GM21717 (cell line): ENCODE data around the gene DAB2IP.

Experiments
- ATAC-seq: cut with Tn5 transposase; IDR thresholded peaks from one replicate; pipeline ENCODE4 v1.9.1; 2021; ENCODE audit warnings: mild to moderate bottlenecking, moderate library complexity; ENCODE audit not compliant: unreplicated experiment

DAB2IP gene

DNA sequence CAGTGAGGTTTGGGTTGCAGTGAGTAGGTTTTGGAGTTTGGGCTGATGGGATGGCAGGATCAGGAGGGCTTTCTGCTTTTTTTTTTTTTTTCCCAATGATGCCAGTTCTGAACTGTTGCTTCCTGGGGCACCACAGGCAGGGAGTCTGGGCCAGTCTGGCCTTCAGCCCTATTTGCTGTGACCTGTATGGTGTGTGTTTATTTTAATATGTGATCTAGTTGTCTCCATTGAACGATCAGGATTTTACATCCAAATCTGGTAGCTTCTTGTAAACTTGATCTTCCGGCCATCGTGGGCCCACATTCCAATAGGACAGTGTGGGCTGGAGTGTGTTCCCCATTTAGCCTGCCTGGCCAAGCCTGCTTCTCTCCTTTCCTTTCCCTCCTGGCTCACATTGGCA, 25.8 kb upstream of the DAB2IP start:
- ATAC-seq = no peak

DNA sequence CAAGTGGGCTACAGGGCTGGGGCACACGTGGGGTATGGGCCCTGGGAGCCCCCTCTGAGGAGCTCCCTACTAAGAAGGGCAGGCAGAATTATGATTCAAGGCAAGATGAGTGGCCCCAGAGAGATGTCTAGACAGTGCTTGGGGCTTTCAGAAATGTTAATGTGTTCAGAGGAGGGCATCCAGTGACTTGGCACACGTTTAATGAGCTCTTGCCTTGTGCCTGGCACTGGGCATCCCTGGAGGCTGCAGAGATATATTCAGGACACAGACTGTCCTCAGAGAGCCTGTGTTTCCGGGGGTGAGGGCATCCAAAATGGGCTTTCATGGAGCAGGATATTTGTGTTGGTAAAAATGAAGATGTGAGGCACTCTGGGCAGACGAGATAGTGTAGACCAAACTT, 25.4 kb upstream of the DAB2IP start:
- no peak for ATAC-seq

DNA sequence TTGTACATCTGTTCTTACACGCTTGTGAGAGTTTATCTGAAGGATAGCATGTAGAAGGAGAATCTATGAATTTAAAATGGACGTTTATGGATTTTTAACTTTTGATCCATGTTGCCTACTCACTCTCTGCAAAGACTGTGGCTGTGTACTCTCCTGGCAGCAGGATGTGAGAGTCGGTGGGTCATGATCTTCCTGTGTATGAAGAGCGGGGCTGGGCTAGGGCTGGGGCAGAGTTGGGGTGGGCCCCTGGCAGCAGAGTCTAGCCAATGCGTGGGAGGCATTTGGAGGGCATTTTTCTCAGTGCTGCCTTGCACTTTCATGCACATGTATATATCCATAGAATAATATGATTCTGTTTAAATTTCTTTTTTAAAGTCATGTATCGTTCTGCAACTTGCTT, 24.0 kb upstream of the DAB2IP start:
- no peak for ATAC-seq

DNA sequence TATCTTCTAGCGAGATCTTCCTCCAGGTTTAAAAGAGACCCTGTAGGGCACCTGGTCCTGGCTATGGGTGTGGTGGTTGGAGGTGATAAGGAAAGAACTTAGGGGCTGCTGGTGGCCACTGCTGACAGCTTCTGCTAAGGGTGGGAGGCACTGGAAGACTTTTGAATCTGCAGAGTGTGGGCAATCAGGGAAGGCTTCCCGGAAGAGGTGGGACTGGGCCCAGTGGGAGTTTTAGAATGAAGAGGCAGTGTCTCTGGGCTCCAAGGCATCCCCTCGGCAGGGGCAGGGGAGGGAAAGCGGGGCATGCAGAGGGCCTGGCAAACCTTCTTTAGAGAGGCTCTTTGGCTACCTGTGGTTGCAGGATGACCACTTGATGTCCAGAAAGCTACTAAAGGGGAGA, 23.0 kb upstream of the DAB2IP start:
- no peak for ATAC-seq

DNA sequence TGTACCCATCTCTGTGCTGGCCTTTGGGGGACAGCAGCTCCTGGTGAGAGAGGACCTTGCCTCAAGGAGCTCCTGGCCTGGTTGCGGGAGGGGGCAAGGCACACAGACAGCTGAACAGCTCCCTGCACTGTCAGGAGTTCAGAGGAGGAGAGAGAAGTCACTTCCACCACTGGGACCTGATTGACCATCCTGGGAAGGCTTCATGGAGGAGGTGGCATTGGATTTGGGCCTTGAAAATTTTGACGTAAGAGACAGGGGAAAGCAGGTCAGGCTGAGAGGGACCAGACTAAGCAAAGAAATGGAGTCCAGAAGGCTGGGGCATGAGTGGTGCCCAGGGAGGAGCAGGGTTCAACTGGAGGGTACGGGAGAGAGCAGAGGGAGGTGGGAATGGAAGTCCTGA, 20.3 kb upstream of the DAB2IP start:
- ATAC-seq = no peak

DNA sequence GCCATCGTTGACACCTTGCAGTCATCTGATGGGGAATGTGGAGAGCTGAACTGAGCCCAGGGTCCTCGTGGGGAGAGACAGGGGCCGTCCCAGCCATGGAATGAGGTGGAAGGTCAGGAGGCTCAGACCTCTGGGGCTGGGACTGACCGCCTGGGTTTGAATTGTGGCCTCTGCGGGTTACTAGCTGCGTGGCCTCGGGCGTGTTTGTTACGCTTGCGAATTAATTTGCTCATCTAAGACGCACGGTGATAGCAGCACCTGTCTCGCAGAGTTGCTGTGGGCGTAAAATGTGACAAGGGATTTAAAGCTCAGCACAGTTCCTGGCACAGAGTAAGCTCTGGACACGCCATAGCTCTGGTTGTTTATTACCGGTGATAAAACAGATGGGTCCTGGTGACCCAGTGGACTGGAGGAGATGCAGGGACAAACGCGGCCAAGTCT, 19.4 kb upstream of the DAB2IP start:
- ATAC-seq = no peak

DNA sequence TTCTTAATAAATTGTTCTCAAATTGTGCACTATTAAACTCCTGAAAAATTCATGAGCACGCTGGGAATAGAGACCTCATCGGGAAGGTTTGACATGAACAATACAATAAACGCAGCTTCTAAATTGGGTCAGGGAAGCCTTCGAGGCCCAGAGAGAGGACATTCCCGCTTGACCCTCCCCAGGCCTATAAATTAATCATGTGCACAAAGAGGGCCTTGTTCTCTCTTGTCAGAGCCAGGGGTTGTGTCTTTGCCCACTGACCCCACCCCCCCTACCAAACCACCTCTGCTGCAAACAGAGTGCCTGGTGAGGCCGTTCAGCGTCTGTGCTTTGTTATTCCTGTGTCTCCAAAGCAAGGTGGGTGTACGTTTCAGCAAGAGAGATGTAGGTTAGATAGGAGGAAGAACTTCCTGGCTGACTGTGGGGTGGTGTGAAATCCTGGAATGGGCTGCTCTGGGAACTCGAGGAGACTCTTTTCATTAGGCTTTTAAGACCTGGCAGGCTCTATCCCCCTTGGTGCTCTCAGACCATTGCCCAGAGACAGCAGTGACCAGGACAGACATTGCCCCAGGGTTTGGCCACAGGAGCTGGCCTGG, 18.2 kb upstream of the DAB2IP start:
- ATAC-seq = no peak

DNA sequence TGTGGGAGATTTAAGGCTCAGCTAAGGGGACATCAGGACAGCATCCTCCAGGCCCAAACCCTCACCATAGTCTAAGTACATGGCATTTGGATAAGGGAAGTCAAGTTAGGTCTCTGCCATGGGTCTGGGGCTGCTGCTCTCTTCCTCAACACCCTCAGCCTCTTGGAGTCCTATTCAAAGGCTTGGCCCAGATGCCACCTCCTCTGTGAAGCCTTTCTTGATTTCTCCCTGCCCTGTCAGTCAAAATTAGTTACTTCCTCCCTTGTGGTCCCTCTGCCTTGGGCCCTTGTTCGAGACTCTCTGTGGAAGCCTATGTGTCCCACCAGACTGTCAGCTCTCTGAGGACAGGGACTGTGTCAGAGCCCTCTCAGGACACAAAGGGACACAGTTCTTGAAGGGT, 17.7 kb upstream of the DAB2IP start:
- ATAC-seq = no peak

DNA sequence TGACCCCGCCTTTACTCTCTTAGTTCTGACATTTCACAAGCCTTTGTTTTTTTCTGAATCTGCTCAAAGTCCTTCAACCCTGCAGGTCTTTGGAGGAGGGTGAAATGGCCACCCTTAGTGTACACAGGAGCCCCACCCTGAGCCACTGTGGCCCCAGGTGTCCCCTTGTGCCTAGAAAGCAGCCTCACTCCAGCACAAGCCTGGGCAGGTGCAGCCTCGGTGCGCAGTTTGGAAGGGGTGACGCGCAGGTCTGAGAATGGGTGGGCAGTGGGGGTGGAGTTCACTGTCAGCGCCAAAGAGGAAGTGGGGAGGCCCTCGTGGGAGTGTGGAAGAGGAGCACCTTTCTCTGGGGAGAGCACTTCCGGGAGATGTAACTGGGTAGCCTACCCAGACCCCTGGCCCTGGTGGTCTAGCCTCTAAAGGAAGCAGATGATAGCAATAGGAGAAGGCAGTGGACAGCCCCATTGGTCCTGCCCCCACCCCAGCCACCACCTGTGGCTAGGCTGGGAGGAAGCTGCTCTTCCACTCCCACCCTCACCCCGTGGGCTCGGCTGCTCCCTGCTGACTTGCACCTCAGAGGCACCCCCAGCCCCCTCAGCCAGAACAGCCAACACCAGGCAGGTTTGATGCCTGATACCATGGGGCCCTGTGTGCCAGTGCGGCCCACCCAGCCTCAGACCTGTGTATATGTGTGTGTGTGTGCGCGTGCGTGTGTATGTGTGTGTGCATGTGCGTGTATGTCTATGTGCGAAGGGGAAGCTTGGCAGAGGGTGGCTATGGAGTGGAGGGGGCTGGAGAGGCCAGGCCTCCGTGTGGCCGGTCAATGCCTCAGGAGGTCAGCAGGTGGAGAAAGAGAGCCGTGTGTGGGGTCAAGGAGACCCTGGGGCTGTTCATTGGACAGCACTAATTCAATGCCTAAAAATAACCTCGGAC, 16.8 kb upstream of the DAB2IP start:
- no peak for ATAC-seq

DNA sequence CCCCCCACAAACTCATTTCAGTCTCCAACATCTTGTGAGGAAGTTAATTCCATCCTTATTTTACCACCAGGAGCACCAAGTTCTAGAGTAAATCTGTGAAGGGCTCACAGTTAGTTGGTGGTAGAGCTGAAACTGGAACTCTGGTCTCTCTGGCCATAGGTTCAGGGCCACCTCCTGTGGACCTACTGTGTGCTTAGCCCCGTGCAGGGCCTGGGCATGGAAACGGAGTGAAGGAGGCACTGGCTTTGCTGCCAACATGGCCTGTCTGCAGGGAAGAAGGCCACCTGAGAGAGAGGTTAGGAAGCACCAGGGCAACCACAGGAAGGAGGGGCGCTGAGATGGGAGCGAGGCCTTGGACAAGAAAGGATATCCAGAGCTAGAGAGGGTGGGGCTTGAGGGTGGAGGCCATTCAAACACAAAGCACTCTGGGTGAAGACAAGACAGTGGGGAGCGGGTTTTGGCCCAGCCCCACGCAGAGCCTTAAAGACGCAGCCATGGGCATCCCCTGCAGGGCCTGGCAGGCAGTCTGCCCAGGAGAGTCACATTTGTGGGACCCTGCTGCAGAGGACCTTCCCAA, 16.0 kb upstream of the DAB2IP start:
- no peak for ATAC-seq

DNA sequence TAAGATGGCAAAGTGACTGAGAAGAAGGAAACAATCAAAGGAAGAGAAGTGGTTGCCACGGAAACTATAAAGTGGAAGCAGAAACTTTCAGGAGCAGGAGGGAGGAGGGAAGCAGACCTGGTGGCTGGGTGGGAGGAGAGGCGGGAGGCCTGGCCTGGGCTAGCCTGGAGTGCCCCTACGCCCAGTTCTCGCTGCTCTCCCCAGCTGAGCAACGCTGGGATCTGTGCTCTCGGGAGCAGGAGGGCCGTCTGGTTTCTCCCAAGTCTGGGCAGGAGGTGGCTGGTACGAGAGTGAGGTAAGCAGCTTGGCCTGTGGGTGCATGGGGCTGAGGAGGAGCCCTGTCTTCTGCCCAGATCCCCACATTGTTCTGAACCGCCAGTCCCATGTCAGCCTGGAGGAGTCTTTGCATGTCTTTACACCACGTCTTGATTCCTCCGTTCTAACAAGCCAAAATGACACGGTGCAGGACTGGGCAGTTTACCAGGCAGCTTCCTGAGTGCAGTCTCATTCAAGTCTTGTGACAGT, 15.0 kb upstream of the DAB2IP start:
- ATAC-seq = no peak

DNA sequence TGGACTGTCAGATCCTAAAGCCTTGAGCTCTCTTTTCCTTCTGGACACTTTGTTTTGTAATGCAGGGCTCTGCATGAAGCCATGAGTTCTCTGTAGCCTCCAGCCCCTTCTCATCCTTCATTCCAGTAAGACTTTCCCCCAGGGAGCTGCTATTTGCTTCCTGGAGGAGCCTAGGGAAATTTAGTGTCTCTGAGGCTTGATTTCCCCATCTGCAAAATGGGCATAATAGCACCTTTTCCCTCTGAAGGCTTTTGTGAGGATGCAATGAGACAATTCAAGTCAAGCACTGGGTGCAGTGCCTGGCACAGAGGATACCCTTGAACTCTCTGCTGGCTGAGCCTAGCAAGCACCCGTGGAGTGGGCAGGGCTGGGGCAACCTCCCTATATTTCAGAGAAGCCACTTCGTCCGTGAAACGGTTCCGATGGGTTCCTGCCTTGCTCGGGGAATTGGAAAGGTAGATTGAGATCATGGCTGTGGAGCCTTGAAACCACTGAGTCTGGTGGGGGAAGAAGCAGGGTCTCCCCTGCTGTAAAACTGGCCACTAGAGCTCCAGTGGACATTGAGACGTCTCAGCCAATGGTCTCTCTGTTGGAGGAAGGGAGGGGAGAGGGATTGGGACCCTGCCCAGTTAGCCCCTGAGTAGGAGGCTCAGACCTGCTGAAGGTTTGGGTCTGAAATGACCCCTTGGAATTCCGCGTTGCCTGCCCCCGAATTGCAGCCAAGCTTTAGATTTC, 14.3 kb upstream of the DAB2IP start:
- ATAC-seq = no peak

DNA sequence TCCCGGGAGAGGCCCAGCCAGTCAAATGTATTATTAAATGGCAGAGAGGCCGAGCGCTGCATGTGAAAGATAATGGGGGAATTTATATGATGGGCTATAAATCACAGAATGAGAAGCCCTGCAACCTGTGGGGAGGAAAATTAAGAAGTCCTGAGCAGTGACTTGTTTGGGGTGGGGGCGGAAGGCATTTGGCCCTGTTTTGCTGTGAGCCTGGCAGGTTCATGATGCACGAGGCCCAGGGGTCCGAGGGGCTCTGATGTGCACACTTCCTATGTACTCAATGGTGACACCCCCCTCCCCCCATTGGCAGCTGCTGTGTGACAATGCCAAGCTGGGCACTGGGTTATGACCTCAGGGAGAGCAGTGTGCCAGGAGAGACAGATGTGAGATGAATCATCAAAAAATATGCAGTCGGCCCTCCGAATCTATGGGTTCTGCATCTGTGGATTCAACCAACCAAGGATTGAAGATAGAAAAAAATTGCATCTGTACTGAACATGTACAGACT, 13.7 kb upstream of the DAB2IP start:
- no peak for ATAC-seq

DNA sequence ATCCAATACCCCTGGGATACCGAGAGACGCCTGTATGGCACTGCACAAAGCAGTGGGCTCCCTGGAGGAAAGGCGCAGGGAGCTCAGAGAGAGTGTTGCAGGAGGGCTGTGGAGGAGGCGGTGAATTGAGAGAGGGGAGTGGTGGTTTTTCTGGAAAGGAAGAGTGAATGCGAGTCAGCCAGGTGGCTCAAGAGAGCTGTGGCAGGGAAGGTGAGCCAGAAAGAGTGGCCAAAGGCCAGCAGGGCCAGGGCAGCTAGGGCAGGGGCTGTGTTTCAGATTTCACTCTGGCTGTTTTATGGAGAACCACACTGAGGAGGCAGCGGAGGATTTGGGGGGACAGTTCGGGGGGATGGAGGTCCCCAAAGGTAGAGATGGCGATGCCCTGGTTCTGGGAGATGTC, 13.0 kb upstream of the DAB2IP start:
- ATAC-seq = no peak

DNA sequence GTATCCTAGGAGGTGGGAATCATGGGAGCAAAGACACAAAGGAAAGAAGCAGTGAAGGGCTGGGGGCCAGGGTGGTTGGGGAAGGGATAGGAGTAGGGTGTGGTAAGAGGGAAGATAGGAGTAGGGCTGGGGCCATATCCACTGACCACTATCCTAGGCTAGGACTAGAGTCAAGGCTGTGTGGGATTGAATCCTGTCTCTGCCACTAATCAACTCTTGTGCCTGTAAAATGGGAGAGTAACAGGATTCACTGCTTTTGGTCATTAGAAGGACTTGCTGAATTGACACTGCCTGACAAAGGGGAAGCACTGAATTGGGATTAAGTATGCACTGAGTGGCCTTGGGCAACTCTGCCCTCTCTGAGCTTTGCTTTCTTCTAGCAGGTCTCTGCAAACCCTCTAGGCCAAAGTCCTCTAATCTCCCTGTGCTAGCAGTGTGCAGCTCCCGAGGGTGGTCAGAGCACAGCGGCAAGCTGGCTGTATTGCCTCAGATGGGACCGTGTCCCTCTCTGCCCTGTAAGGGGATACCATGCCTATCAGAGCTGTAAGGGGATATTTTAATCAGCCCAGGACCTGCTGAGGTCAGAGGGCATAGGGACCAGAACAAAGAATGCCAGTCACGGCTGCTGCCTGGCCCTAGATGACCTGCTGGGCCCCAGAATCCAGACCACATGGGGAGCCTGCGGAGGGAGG, 12.4 kb upstream of the DAB2IP start:
- no peak for ATAC-seq

DNA sequence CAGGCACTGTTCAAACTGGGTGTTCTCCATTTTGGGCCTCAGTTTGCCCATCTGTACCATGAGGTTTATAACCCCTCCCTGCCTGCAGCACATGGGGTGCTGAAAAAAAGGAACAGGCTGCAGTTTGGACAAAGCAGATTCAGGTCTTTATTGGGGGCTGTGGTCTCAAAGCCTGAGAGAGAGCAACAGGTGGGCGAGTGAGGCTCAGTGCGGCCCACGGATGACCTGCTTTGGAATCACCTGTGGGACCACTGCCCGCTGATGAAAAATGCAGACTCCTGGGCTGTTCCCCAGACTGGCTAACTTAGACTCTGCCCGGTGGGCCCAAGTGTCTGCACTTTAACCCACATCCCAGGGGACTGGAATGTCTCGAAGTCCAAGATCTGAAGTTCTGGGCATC, 11.8 kb upstream of the DAB2IP start:
- ATAC-seq = no peak

DNA sequence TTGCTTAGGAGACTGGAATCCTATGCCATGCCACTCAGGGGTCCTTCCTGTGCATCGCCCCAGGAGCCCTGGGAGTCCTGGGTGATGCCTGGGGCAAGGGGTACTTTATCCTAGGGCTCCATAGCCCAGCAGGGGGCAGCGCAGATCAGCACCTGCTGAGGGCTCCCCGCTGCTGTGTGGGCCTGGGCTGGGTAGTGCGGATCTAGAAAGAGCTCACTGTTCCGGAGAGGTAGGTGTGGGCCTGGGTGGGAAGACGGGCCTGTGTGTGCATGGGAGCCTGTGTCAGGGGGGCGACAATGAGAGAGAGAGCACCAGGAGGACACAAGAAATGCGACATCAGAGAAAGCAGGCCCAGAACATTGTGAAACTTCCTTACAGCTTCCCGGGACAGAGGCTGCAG, 11.4 kb upstream of the DAB2IP start:
- ATAC-seq = no peak

DNA sequence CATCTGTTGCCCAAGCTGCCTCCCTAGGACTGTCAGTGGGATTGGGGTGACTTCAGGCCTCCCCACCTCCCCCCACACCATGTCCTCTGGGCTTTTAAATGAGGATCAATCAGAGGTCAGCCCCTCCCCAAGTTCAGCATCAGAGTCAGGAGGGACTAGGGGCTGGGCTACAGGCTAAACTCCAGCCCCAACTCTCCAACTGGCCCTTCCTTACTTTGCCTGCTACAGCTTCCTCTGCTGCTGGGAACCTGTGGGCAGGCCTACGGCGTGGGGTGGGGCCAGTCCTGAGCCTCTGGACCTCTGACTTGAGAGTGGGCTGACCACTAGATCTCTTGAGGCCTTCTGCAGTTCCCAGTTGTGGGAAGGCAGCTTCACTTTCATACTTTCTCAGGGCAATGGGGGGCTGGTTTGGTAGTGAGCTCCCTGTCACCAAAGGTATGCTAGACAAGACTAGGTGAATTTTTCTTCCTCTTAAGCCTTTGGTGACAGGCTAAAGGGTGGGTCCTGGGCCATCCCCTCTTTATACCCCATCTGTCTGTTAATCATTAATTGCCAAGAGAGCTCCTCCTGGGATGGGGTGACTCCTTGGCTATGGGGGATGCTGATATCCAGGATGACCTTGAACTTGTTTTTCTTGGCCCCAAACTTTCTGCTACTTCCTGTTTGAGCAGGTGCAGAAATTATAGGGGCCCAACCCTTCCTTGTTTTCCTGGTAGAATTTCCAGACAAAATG, 10.8 kb upstream of the DAB2IP start:
- no peak for ATAC-seq

DNA sequence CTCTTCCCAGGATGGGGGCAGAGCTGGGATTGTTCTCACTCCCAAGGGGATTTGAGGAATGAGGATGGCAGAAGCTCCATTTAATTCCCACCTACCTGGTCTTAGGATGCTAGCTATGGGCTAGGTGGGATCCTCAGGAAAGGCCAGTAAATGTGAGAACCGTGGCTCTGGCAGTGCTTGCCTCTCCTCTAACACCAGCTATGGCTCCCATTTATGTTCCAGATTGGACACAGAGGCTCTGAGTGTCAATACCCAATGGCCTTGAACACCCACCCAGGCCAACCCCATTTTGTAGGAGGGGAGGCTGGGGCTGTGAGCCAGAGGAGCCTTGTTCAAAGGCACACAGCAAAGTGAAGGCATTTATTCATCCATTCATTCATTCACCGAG, 10.2 kb upstream of the DAB2IP start:
- no peak for ATAC-seq

DNA sequence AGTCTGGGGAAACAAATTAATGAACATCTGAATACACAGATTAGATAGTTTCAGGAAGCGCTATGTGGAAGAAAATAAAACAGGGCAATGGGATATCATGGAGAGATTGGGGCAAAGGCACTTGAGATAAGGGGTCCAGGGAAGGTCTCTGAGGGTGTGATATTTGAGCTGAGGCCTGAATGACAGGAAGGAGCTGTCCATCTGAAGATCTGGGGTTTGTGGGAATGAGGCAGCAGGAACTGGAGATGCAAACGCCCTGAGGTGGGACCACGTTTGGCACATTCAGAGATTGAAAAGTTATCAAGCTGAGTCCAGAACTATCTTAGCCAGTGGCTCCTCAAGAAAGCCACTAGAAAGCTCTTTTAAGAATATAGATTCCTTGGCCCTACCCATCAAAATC, 8.7 kb upstream of the DAB2IP start:
- ATAC-seq = no peak
